Bronchial epithelial cell (primary cell): ENCODE measurements around the gene MCRIP2. TPM values are rescaled to one million over a fixed set of nuclear protein-coding genes. Genes with fewer than 3 reads are reported as not detected.

Experiments used
- DNase-seq: peaks from one replicate; pipeline ENCODE4 v3.0.0-alpha.2; 2010; ENCODE audit warnings: low read depth
- FAIRE-seq: peaks from 2 replicates; lab custom pipeline; 2011; peaks lifted over from hg19 to GRCh38; lab: Jason Lieb, UNC
- H3K27me3 ChIP-seq: 2 replicates; pipeline ENCODE4 v1.5.1; 2011; ENCODE audit warnings: low read length; ENCODE audit not compliant: control insufficient read depth, insufficient read depth
- H3K36me3 ChIP-seq: 2 replicates; pipeline ENCODE4 v1.5.1; 2011; ENCODE audit warnings: low read length; ENCODE audit not compliant: control insufficient read depth, insufficient read depth
- H3K4me3 ChIP-seq: 2 replicates; pipeline ENCODE4 v1.5.1; 2011; ENCODE audit warnings: mild to moderate bottlenecking, low read depth, low read length, control low read depth
- CTCF ChIP-seq: IDR thresholded peaks from 2 replicates; pipeline ENCODE4 v1.5.1; 2011; ENCODE audit warnings: mild to moderate bottlenecking, moderate library complexity, low read length, control low read depth, inconsistent platforms; ENCODE audit not compliant: insufficient read depth, severe bottlenecking
- total RNA-seq: library from RNA; depleted of rRNA; stranded (reverse); fragments of >200 nt; gene quantifications from 2 replicates; pipeline ENCODE4 v1.2.1, GENCODE V29; 2014

The MCRIP2 gene
- total RNA-seq, 1 donor from 2014 or later: 45.0 TPM

GRCh38 chr16:629833-630248 is 11.8 kb upstream of the MCRIP2 start:
- Histone ChIP-seq H3K4me3 (no peak overlapping the region), H3K27me3 (no peaks in the 10 kb centered on the region), H3K36me3 (peaks cover 6% of the 10 kb centered on the region)
- no peak for TF ChIP-seq CTCF
- DNase-seq (no peak), FAIRE-seq (no peak)

DNA sequence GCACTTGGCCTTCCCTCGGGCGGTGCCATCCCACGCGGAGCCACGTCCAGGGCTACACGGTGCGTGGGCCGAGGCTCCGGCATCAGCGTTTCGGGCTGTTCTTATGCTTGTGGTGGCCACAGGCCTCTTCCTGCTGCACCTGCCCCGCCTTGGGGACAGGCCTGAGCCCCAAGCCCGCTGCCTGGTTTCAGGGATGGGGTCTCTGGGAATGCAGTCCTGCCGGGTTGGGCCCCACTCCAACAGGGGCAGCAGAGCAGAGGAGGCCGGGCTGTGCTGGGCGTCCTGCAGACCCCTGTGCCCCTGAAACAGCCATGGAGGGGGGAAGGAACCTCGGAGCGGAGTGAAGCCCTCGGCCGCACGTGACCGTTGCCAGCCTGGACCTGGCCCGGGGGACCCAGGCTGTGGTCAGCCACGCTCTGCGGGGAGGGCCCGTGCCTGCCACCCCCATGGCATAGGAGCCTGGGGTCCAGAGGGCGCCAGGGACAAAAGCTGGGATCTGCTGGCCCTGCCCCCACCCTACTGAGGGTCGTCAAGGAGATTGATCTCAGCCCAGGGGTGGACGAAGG is 11.3 kb upstream of the MCRIP2 start:
- FAIRE-seq: no peak
- H3K36me3 ChIP-seq: peaks cover 6% of the 10 kb centered on the region
- TF ChIP-seq CTCF: no peak
- no peak for DNase-seq
- no peaks in the 10 kb centered on the region for H3K27me3 ChIP-seq
- H3K4me3 ChIP-seq: no peak overlapping the region

- Histone ChIP-seq H3K4me3 (no peak within 1 kb of the TSS), H3K36me3 (peaks cover 5% of the 10 kb centered on the region), H3K27me3 (no peaks in the 10 kb centered on the region)
- no peak for TF ChIP-seq CTCF
- DNase-seq (no peak), FAIRE-seq (no peak)
Measured at GRCh38 chr16:630815-631405, 10.7 kb upstream of the MCRIP2 start, which contains the start of gene WFIKKN1. TSS of gene WFIKKN1 (plus strand) at chr16:630985. CDS start at chr16:631254, 269 bp downstream.

DNA sequence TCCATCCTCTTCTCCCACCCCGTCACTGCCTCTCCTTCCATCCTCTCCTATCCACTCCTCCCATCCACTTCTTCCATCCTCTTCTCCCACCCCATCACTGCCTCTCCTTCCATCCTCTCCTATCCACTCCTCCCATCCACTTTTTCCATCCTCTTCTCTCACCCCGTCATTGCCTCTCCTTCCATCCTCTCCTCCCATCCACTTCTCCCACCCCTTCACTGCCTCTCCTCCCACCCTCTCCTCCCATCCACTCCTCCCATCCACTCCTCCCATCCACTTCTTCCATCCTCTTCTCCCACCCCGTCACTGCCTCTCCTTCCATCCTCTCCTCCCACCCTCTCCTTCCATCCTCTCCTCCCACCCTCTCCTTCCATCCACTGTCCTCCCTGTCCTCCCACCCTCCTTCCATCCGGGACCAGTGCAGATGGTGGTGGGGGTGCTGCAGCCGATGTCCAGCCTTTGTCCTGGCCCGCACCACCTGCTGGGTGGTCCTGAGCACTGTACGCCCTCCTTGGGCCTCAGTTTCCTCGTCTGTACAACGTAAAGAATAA is 9.7 kb upstream of the MCRIP2 start:
- no peaks in the 10 kb centered on the region for H3K27me3 ChIP-seq
- no peak overlapping the region for H3K4me3 ChIP-seq
- peaks cover 5% of the 10 kb centered on the region for H3K36me3 ChIP-seq
- FAIRE-seq (no peak), DNase-seq (no peak)
- TF ChIP-seq CTCF: no peak

DNA sequence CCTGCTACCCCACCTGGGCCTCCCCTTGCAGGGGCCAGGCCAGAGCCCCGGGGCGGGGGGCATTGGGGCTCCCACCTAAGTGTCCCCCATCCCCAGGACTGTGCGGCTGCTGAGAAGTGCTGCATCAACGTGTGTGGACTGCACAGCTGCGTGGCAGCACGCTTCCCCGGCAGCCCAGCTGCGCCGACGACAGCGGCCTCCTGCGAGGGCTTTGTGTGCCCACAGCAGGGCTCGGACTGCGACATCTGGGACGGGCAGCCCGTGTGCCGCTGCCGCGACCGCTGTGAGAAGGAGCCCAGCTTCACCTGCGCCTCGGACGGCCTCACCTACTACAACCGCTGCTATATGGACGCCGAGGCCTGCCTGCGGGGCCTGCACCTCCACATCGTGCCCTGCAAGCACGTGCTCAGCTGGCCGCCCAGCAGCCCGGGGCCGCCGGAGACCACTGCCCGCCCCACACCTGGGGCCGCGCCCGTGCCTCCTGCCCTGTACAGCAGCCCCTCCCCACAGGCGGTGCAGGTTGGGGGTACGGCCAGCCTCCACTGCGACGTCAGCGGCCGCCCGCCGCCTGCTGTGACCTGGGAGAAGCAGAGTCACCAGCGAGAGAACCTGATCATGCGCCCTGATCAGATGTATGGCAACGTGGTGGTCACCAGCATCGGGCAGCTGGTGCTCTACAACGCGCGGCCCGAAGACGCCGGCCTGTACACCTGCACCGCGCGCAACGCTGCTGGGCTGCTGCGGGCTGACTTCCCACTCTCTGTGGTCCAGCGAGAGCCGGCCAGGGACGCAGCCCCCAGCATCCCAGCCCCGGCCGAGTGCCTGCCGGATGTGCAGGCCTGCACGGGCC is 8.9 kb upstream of the MCRIP2 start:
- H3K27me3 ChIP-seq: no peaks in the 10 kb centered on the region
- no peak for TF ChIP-seq CTCF
- FAIRE-seq: no peak
- no peak overlapping the region for H3K4me3 ChIP-seq
- no peak for DNase-seq
- H3K36me3 ChIP-seq: peaks cover 3% of the 10 kb centered on the region
